A673 (cell line): ENCODE results near the gene LUZP1. TPM values are rescaled to one million over a fixed set of nuclear protein-coding genes. Genes with fewer than 3 reads are reported as not detected.

ENCODE experiments used
- BruUV-seq: library from RNA; stranded (reverse); fragments of 400-500 nt; replicated peaks from 2 replicates; lab custom pipeline; 2021; lab: Mats Ljungman, UMichigan
- CTCF ChIA-PET: fragments of 300-600 bp; sonication (Branson Sonifier 250); formaldehyde crosslinking; loops from one replicate; lab custom pipeline; 2022; ENCODE audit warnings: antibody characterized with exemption; lab: Charles Lee
- POLR2A ChIA-PET: fragments of 300-600 bp; sonication (Branson Sonifier 250); formaldehyde crosslinking; loops from one replicate; lab custom pipeline; 2022; ENCODE audit warnings: antibody characterized with exemption; ENCODE audit not compliant: low non-redundant PET; lab: Charles Lee
- DNase-seq: peaks from one replicate; pipeline ENCODE4 v3.0.0-alpha.2; 2015; ENCODE audit warnings: low spot score
- H3K27ac ChIP-seq: fragments of 200-600 bp; sonication (generic); 2 replicates; pipeline ENCODE4 v1.5.1; 2016; ENCODE audit warnings: mixed run types, low read depth, mild to moderate bottlenecking, mixed read lengths, antibody characterized with exemption, low read length; ENCODE audit not compliant: poor library complexity, severe bottlenecking
- H3K27me3 ChIP-seq: fragments of 200-600 bp; sonication (generic); replicated peaks from 2 replicates; pipeline ENCODE4 v1.6.1; 2017; ENCODE audit warnings: mixed run types, low read depth, mild to moderate bottlenecking, mixed read lengths, antibody characterized with exemption, low read length; ENCODE audit not compliant: insufficient read depth, poor library complexity
- H3K36me3 ChIP-seq: fragments of 200-600 bp; sonication (generic); 2 replicates; pipeline ENCODE4 v1.6.1; 2016; ENCODE audit warnings: mixed run types, mild to moderate bottlenecking, mixed read lengths, antibody characterized with exemption, low read length; ENCODE audit not compliant: insufficient read depth, poor library complexity, severe bottlenecking
- H3K4me1 ChIP-seq: fragments of 200-600 bp; sonication (generic); 2 replicates; pipeline ENCODE4 v1.6.1; 2017; ENCODE audit warnings: mixed run types, mild to moderate bottlenecking, mixed read lengths, antibody characterized with exemption, low read length; ENCODE audit not compliant: insufficient read depth, poor library complexity, severe bottlenecking
- H3K4me3 ChIP-seq: fragments of 200-600 bp; sonication (generic); 2 replicates; pipeline ENCODE4 v1.5.1; 2016; ENCODE audit warnings: low read depth, mixed run types, mild to moderate bottlenecking, mixed read lengths, low read length; ENCODE audit not compliant: poor library complexity, severe bottlenecking
- H3K9me3 ChIP-seq: fragments of 200-600 bp; sonication (generic); 2 replicates; pipeline ENCODE4 v1.6.1; 2016; ENCODE audit warnings: mixed run types, low read depth, mild to moderate bottlenecking, mixed read lengths, antibody characterized with exemption, low read length; ENCODE audit not compliant: poor library complexity, severe bottlenecking
- EZH2 ChIP-seq: fragments of 200-600 bp; sonication (generic); IDR thresholded peaks from 2 replicates; pipeline ENCODE4 v1.6.1; 2017; ENCODE audit warnings: borderline replicate concordance, low read depth, mild to moderate bottlenecking, mixed read lengths, antibody characterized with exemption, low read length; ENCODE audit not compliant: poor library complexity, severe bottlenecking
- intact Hi-C: fragments of 100-400 bp; cut with micrococcal nuclease; formaldehyde crosslinking; loops from one replicate; pipeline ENCODE4 v1.10.0; 2022; ENCODE audit not compliant: unreplicated experiment
- total RNA-seq: library from RNA; stranded (reverse); gene quantifications from 2 replicates; pipeline ENCODE4 v1.2.3, GENCODE V29; 2021
- TF ChIP-seq, protein P1 (sequence below): fragments of 300-800, 200-600 bp; sonication (generic); conservative IDR thresholded peaks from 2 replicates; pipeline ENCODE4 v1.5.1; 2017; ENCODE audit warnings: low read depth, mild to moderate bottlenecking, antibody characterized with exemption, low read length, moderate library complexity, mixed read lengths

Gene LUZP1
- total RNA-seq, 1 experiment from 2014 or later: 34.9 TPM

- ChIA-PET CTCF (no interaction called here), POLR2A (no interaction called here)
- intact Hi-C loops: no loop called here
- DNase-seq: peak; percentile 70
- peak overlapping the region; percentile 8 for H3K4me3 ChIP-seq
- H3K9me3 ChIP-seq: no peaks in the 10 kb centered on the region
- BruUV-seq: no TSS peak
- no peaks in the 10 kb centered on the region for H3K27me3 ChIP-seq
- TF ChIP-seq, protein P1, sequence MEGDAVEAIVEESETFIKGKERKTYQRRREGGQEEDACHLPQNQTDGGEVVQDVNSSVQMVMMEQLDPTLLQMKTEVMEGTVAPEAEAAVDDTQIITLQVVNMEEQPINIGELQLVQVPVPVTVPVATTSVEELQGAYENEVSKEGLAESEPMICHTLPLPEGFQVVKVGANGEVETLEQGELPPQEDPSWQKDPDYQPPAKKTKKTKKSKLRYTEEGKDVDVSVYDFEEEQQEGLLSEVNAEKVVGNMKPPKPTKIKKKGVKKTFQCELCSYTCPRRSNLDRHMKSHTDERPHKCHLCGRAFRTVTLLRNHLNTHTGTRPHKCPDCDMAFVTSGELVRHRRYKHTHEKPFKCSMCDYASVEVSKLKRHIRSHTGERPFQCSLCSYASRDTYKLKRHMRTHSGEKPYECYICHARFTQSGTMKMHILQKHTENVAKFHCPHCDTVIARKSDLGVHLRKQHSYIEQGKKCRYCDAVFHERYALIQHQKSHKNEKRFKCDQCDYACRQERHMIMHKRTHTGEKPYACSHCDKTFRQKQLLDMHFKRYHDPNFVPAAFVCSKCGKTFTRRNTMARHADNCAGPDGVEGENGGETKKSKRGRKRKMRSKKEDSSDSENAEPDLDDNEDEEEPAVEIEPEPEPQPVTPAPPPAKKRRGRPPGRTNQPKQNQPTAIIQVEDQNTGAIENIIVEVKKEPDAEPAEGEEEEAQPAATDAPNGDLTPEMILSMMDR: no peak
- no peak for TF ChIP-seq EZH2
- H3K4me1 ChIP-seq: peaks cover 48% of the 10 kb centered on the region
- H3K27ac ChIP-seq: peak overlapping the region; percentile 32
- H3K36me3 ChIP-seq: no peaks in the 10 kb centered on the region
Measured at GRCh38 chr1:23122023-23122748, 46.5 kb downstream of the LUZP1 start.

DNA sequence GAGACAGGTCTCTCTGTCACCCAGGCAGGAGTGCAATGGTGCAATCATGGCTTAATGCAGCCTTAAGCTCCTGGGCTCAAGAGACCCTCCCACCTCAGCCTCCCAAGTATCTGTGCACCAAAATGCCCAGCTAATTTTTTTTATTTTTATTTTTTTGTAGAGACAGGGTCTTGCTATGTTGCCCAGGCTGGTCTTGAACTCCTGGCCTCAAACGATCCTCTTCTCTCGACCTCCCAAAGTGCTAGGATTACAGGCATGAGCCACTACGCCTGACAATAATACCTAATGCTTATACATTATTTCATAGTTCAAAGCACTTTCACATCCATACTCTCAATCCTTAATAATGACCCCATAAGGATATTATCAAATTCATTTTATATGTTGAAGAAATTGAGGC lies 48.3 kb downstream of the LUZP1 start:
- ChIA-PET CTCF (no interaction called here), POLR2A (no interaction called here)
- Histone ChIP-seq H3K27ac (no peak overlapping the region), H3K27me3 (no peaks in the 10 kb centered on the region), H3K4me3 (no peak overlapping the region), H3K36me3 (no peaks in the 10 kb centered on the region), H3K4me1 (peaks cover 38% of the 10 kb centered on the region), H3K9me3 (no peaks in the 10 kb centered on the region)
- TF ChIP-seq, protein P1: no peak
- no peak for TF ChIP-seq EZH2
- intact Hi-C loops: no loop called here
- no peak for DNase-seq
- no TSS peak for BruUV-seq

DNA sequence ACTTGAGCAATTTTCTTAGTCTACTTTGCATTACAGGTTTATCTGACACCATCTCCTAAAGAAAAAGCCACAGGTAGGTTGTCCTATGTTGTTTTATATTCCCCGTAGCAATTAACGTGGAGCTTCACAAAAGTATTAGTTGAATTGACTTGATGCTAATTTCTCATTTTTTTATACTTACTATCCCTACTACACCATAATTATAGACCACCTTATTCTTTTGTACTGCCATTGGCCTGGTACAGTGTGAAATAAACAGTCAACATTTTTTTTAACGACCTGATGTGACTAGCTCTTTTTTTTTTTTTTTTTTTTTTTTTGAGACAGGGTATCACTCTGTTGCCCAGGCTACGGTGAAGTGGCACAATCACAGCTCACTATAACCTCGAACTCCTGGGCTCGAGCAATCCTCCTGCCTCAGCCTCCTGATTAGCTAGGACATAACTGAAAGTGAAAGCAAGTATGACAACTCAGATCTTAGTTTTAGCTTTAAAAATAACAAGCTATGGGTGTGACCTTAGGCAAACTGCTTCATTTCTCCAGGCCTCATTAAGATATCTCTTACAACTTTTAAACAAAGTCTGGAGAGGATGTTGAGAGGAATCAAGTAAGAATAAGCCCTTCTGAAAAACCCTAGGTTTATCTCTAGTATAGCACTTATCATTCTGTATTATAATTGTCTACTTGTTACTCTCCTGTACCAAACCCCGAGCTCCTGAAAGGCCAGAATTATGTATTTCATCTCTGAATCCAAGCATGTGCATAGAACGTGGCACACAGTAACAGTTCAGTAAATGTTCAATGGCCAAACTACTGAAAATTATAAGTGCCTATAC lies 49.5 kb downstream of the LUZP1 start:
- H3K27ac ChIP-seq: peak overlapping the region; percentile 24
- intact Hi-C loops: no loop called here
- CTCF ChIA-PET: no interaction called here

More for the DNA sequence above, 49.5 kb downstream of the LUZP1 start:
- H3K27me3 ChIP-seq: no peaks in the 10 kb centered on the region
- BruUV-seq: no TSS peak
- TF ChIP-seq, protein P1: no peak
- no peak for TF ChIP-seq EZH2
- peaks cover 33% of the 10 kb centered on the region for H3K4me1 ChIP-seq
- H3K4me3 ChIP-seq: no peak overlapping the region
- no peaks in the 10 kb centered on the region for H3K36me3 ChIP-seq
- no peaks in the 10 kb centered on the region for H3K9me3 ChIP-seq
- no peak for DNase-seq
- POLR2A ChIA-PET: interaction anchor here (0.7 kb wide), 1 partner anchor 56 kb away, joined by 3 read pairs; no protein-coding TSS in a partner anchor
